Measurements from ENCODE around the gene DYSF.

DNA sequence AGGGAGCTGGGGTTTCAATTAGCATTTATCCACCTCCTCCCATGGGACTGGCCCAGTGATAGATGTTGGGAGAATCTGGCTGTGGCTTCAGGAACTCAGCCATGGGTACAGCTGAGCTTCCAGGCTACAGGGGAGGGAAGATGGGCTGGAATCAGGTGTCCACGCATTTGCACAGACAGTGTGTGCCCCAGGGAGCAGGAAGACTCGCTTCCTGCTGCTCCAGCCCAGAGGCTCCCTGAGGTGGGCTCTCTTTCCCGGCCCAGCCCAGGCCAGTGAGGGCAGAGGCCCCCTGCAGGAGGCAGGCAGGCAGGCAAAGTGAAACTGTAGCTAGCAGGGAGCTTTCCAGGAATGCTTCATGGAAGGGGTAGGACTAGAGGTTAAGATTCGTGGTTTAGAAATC is 28.7 kb downstream of the DYSF start:
- TF ChIP-seq, protein P1, sequence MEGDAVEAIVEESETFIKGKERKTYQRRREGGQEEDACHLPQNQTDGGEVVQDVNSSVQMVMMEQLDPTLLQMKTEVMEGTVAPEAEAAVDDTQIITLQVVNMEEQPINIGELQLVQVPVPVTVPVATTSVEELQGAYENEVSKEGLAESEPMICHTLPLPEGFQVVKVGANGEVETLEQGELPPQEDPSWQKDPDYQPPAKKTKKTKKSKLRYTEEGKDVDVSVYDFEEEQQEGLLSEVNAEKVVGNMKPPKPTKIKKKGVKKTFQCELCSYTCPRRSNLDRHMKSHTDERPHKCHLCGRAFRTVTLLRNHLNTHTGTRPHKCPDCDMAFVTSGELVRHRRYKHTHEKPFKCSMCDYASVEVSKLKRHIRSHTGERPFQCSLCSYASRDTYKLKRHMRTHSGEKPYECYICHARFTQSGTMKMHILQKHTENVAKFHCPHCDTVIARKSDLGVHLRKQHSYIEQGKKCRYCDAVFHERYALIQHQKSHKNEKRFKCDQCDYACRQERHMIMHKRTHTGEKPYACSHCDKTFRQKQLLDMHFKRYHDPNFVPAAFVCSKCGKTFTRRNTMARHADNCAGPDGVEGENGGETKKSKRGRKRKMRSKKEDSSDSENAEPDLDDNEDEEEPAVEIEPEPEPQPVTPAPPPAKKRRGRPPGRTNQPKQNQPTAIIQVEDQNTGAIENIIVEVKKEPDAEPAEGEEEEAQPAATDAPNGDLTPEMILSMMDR (IDR thresholded peaks at IDR 0.05), result no peak
- TF ChIP-seq POLR2AphosphoS5 (IDR thresholded peaks at IDR 0.05; ENCODE audit: low read depth, low read length), result no peak
